ENCODE measurements around the gene IGFBPL1. TPM values are rescaled to one million over a fixed set of nuclear protein-coding genes. Genes with fewer than 3 reads are reported as not detected.
A peak's percentile ranks its signal among the peaks of the same experiment; 100 is the strongest.
"Not testable (repeated sequence)": the region's sequence is repeated elsewhere in the genome, so short reads cannot be mapped to it uniquely, and the experiment has no call there.

The IGFBPL1 gene
- total and polyA plus RNA-seq, 4 donors = 0.08 TPM; not detected in 3

GRCh38 chr9:38401994-38402393 is 22.3 kb downstream of the IGFBPL1 start:
- 43% methylated on average over 6 of the region's 6 CpGs for WGBS
- TF ChIP-seq YY1 (IDR thresholded peaks at IDR 0.05) (no peak), HNF4A (conservative IDR thresholded peaks at IDR 0.05) (peak in 1 of 2 donors; percentile 34), EGR1 (IDR thresholded peaks at IDR 0.05; ENCODE audit: low read depth in 2 of 2) (no peak)
- H3K36me3 ChIP-seq (ENCODE audit: control insufficient read depth in 4 of 4, insufficient read depth in 3 of 4, low read depth in 1 of 4, low read length in 3 of 4) = peaks cover 0 to 10% (median 2%) of the 10 kb centered on the region in 4 donors
- no peaks in the 10 kb centered on the region for H3K9me3 ChIP-seq (ENCODE audit: control insufficient read depth in 4 of 4, low read length in 3 of 4)
- H3K4me3 ChIP-seq (ENCODE audit: low read depth in 1 of 3, low read length in 3 of 3) = no peak overlapping the region
- H3K9ac ChIP-seq (ENCODE audit: low read depth in 1 of 2, low read length in 2 of 2) = no peak overlapping the region
- H3K27ac ChIP-seq (ENCODE audit: low read depth in 1 of 2, low read length in 2 of 2) = no peak overlapping the region
- H3K4me1 ChIP-seq (ENCODE audit: control insufficient read depth in 4 of 4, insufficient read depth in 4 of 4, low read length in 3 of 4) = peaks cover 4 to 16% (median 12%) of the 10 kb centered on the region in 4 donors
- H3K27me3 ChIP-seq (ENCODE audit: control insufficient read depth in 4 of 4, insufficient read depth in 4 of 4, low read length in 3 of 4) = no peaks in the 10 kb centered on the region
- DNase-seq (ENCODE audit: low spot score) = no peak

GRCh38 chr9:38399191-38399590 is 25.1 kb downstream of the IGFBPL1 start:
- H3K27me3 ChIP-seq (ENCODE audit: control insufficient read depth in 4 of 4, insufficient read depth in 4 of 4, low read length in 3 of 4); H3K9me3 ChIP-seq (ENCODE audit: control insufficient read depth in 4 of 4, low read length in 3 of 4); H3K27ac ChIP-seq (ENCODE audit: low read depth in 1 of 2, low read length in 2 of 2); H3K9ac ChIP-seq (ENCODE audit: low read depth in 1 of 2, low read length in 2 of 2); H3K4me3 ChIP-seq (ENCODE audit: low read depth in 1 of 3, low read length in 3 of 3); DNase-seq (ENCODE audit: low spot score): not testable (repeated sequence)
- 90% methylated on average over 1 of the region's 1 CpG for WGBS
- Histone ChIP-seq H3K4me1 (ENCODE audit: control insufficient read depth in 4 of 4, insufficient read depth in 4 of 4, low read length in 3 of 4) (peaks cover 4 to 26% (median 15%) of the 10 kb centered on the region in 4 donors), H3K36me3 (ENCODE audit: control insufficient read depth in 4 of 4, insufficient read depth in 3 of 4, low read depth in 1 of 4, low read length in 3 of 4) (peaks cover 3 to 21% (median 14%) of the 10 kb centered on the region in 4 donors)

- Histone ChIP-seq H3K4me3 (ENCODE audit: low read depth in 1 of 3, low read length in 3 of 3) (no peak overlapping the region), H3K4me1 (ENCODE audit: control insufficient read depth in 4 of 4, insufficient read depth in 4 of 4, low read length in 3 of 4) (peaks cover under 1 to 39% (median 30%) of the 10 kb centered on the region in 4 donors), H3K36me3 (ENCODE audit: control insufficient read depth in 4 of 4, insufficient read depth in 3 of 4, low read depth in 1 of 4, low read length in 3 of 4) (peaks cover 3 to 21% (median 14%) of the 10 kb centered on the region in 4 donors), H3K9me3 (ENCODE audit: control insufficient read depth in 4 of 4, low read length in 3 of 4) (no peaks in the 10 kb centered on the region), H3K27ac (ENCODE audit: low read depth in 1 of 2, low read length in 2 of 2) (no peak overlapping the region), H3K9ac (ENCODE audit: low read depth in 1 of 2, low read length in 2 of 2) (no peak overlapping the region), H3K27me3 (ENCODE audit: control insufficient read depth in 4 of 4, insufficient read depth in 4 of 4, low read length in 3 of 4) (no peaks in the 10 kb centered on the region)
- no peak for TF ChIP-seq TAF1 (conservative IDR thresholded peaks at IDR 0.05)
- no peak for DNase-seq (ENCODE audit: low spot score)
- 87% methylated on average over 10 of the region's 10 CpGs for WGBS
These were observed 27.9 kb downstream of the IGFBPL1 start for GRCh38 chr9:38396371-38396671.

DNA sequence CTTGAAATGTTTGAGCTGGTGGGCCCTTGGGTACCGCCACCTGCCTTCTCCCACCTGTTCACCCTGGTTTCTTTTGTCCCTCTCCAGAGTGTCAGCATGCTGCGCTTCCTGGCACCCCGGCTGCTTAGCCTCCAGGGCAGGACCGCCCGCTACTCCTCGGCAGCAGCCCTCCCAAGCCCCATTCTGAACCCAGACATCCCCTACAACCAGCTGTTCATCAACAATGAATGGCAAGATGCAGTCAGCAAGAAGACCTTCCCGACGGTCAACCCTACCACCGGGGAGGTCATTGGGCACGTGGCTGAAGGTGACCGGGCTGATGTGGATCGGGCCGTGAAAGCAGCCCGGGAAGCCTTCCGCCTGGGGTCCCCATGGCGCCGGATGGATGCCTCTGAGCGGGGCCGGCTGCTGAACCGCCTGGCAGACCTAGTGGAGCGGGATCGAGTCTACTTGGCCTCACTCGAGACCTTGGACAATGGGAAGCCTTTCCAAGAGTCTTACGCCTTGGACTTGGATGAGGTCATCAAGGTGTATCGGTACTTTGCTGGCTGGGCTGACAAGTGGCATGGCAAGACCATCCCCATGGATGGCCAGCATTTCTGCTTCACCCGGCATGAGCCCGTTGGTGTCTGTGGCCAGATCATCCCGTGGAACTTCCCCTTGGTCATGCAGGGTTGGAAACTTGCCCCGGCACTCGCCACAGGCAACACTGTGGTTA is 28.4 kb downstream of the IGFBPL1 start:
- H3K27me3 ChIP-seq (ENCODE audit: control insufficient read depth in 4 of 4, insufficient read depth in 4 of 4, low read length in 3 of 4) = no peaks in the 10 kb centered on the region
- H3K9ac ChIP-seq (ENCODE audit: low read depth in 1 of 2, low read length in 2 of 2) = no peak overlapping the region
- 94% methylated on average over 30 of the region's 30 CpGs for WGBS
- H3K4me1 ChIP-seq (ENCODE audit: control insufficient read depth in 4 of 4, insufficient read depth in 4 of 4, low read length in 3 of 4) = peaks cover 2 to 44% (median 35%) of the 10 kb centered on the region in 4 donors
- TF ChIP-seq ATF3 (IDR thresholded peaks at IDR 0.05) (no peak), CTCF (IDR thresholded peaks at IDR 0.05; ENCODE audit: low read depth, low read length, missing input control) (no peak), TAF1 (conservative IDR thresholded peaks at IDR 0.05) (no peak), RXRA (IDR thresholded peaks at IDR 0.05) (no peak), RAD21 (IDR thresholded peaks at IDR 0.05) (no peak), FOXA1 (IDR thresholded peaks at IDR 0.05) (no peak), EGR1 (IDR thresholded peaks at IDR 0.05; ENCODE audit: low read depth in 2 of 2) (no peak), FOXA2 (IDR thresholded peaks at IDR 0.05) (no peak), YY1 (IDR thresholded peaks at IDR 0.05) (no peak)
- TF ChIP-seq, protein P1, sequence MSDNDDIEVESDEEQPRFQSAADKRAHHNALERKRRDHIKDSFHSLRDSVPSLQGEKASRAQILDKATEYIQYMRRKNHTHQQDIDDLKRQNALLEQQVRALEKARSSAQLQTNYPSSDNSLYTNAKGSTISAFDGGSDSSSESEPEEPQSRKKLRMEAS (IDR thresholded peaks at IDR 0.05) = no peak
- TF ChIP-seq, protein P2, sequence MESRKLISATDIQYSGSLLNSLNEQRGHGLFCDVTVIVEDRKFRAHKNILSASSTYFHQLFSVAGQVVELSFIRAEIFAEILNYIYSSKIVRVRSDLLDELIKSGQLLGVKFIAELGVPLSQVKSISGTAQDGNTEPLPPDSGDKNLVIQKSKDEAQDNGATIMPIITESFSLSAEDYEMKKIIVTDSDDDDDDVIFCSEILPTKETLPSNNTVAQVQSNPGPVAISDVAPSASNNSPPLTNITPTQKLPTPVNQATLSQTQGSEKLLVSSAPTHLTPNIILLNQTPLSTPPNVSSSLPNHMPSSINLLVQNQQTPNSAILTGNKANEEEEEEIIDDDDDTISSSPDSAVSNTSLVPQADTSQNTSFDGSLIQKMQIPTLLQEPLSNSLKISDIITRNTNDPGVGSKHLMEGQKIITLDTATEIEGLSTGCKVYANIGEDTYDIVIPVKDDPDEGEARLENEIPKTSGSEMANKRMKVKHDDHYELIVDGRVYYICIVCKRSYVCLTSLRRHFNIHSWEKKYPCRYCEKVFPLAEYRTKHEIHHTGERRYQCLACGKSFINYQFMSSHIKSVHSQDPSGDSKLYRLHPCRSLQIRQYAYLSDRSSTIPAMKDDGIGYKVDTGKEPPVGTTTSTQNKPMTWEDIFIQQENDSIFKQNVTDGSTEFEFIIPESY (IDR thresholded peaks at IDR 0.05) = no peak
- H3K4me3 ChIP-seq (ENCODE audit: low read depth in 1 of 3, low read length in 3 of 3) = no peak overlapping the region
- DNase-seq (ENCODE audit: low spot score) = no peak
- H3K27ac ChIP-seq (ENCODE audit: low read depth in 1 of 2, low read length in 2 of 2) = no peak overlapping the region
- H3K36me3 ChIP-seq (ENCODE audit: control insufficient read depth in 4 of 4, insufficient read depth in 3 of 4, low read depth in 1 of 4, low read length in 3 of 4) = peaks cover 3 to 21% (median 14%) of the 10 kb centered on the region in 4 donors
- no peaks in the 10 kb centered on the region for H3K9me3 ChIP-seq (ENCODE audit: control insufficient read depth in 4 of 4, low read length in 3 of 4)

All from liver (tissue), 9 donors.